K562 (cell line): ENCODE results near the gene PRPSAP1. TPM values are rescaled to one million over a fixed set of nuclear protein-coding genes. Genes with fewer than 3 reads are reported as not detected.
A peak's percentile ranks its signal among the peaks of the same experiment; 100 is the strongest.

ENCODE experiments used
- ATF6 ChIP-seq: sonication (generic); formaldehyde crosslinking; IDR thresholded peaks from 2 replicates; pipeline ENCODE4 v1.4.0; 2020; ENCODE audit warnings: mild to moderate bottlenecking, missing genetic modification reagents
- CBFA2T3 ChIP-seq: fragments of 450-650 bp; IDR thresholded peaks from 2 replicates; pipeline ENCODE4 v1.6.1; 2017
- GATA2 ChIP-seq: sonication (generic); formaldehyde crosslinking; IDR thresholded peaks from 2 replicates; pipeline ENCODE4 v1.4.0; 2020; ENCODE audit warnings: mild to moderate bottlenecking, missing genetic modification reagents
- HNRNPUL1 ChIP-seq: fragments of 200-400 bp; formaldehyde crosslinking; IDR thresholded peaks from 2 replicates; pipeline ENCODE4 v1.6.1; 2017; ENCODE audit warnings: low read length
- KLF16 ChIP-seq: IDR thresholded peaks from 2 replicates; pipeline ENCODE4 v1.6.1; 2016; ENCODE audit warnings: antibody characterized with exemption
- MYBL2 ChIP-seq, 2 experiments: fragments of 450-650 bp in 1 of 2; sonication (generic) in 1 of 2; formaldehyde crosslinking in 1 of 2; IDR thresholded peaks; 2 replicates each; pipeline versions ENCODE4 v1.6.1 to v1.8.1; 2017 to 2022; ENCODE audit warnings: borderline replicate concordance in 1 of 2, inconsistent platforms in 1 of 2, low read depth in 1 of 2, mild to moderate bottlenecking in 1 of 2, missing genetic modification reagents in 1 of 2, moderate library complexity in 1 of 2
- PML ChIP-seq: IDR thresholded peaks from 2 replicates; pipeline ENCODE4 v1.6.1; 2012; ENCODE audit warnings: low read length, inconsistent platforms
- PRMT5 ChIP-seq: sonication (generic); formaldehyde crosslinking; IDR thresholded peaks from 2 replicates; pipeline ENCODE4 v1.5.0; 2020; ENCODE audit warnings: missing genetic modification reagents
- SAFB2 ChIP-seq: fragments of 200-400 bp; formaldehyde crosslinking; IDR thresholded peaks from 2 replicates; pipeline ENCODE4 v1.6.1; 2018; ENCODE audit warnings: borderline replicate concordance, low read length, low read depth, moderate library complexity; ENCODE audit not compliant: severe bottlenecking
- SIRT6 ChIP-seq: IDR thresholded peaks from one replicate; pipeline ENCODE4 v1.6.1; 2012; ENCODE audit warnings: low read depth, mild to moderate bottlenecking, control low read depth, inconsistent platforms, low read length, moderate library complexity
- SRSF1 ChIP-seq: fragments of 200-400 bp; formaldehyde crosslinking; IDR thresholded peaks from 2 replicates; pipeline ENCODE4 v1.6.1; 2017; ENCODE audit warnings: mild to moderate bottlenecking, low read depth, low read length, moderate library complexity
- SUPT5H ChIP-seq: fragments of 450-650 bp; IDR thresholded peaks from 2 replicates; pipeline ENCODE4 v1.6.1; 2016
- ZNF124 ChIP-seq: sonication (generic); formaldehyde crosslinking; IDR thresholded peaks from 2 replicates; pipeline ENCODE4 v1.8.1; 2022; ENCODE audit warnings: missing genetic modification reagents
- ZNF174 ChIP-seq: fragments of 250-450 bp; sonication (Bioruptor Pico); IDR thresholded peaks from 2 replicates; pipeline ENCODE4 v1.4.0; 2020; ENCODE audit warnings: mild to moderate bottlenecking
- ZNF311 ChIP-seq: fragments of 250-450 bp; sonication (Bioruptor Pico); IDR thresholded peaks from 2 replicates; pipeline ENCODE4 v1.4.0; 2020; ENCODE audit warnings: mild to moderate bottlenecking, moderate library complexity
- ZNF324 ChIP-seq: fragments of 250-450 bp; sonication (Bioruptor Pico); IDR thresholded peaks from 2 replicates; pipeline ENCODE4 v1.4.0; 2020; ENCODE audit warnings: mild to moderate bottlenecking
- polyA plus RNA-seq, 8 experiments: library from polyadenylated mRNA; depleted of rRNA in 4 of 8; stranded (reverse) in 5 of 8; unstranded in 3 of 8; fragments of >200 nt; fragmentation: Nextera tagmentation in 2 of 8; fragmentation: Illumina TruSeq in 1 of 8; extraction: Ambion mirVana in 2 of 8; extraction: Trizol in 1 of 8; gene quantifications; 2 replicates each; pipeline versions ENCODE4 v1.2.1 to v1.2.3, GENCODE V29; 2011 to 2014; ENCODE audit warnings: inconsistent platforms in 1 of 8, missing spikeins in 1 of 8
- total RNA-seq, 7 experiments: library from RNA; depleted of rRNA in 6 of 7; stranded (reverse); fragments of >200 nt in 6 of 7; fragmentation: Illumina TruSeq in 2 of 7; extraction: Trizol in 2 of 7; gene quantifications; 2 replicates each; pipeline versions ENCODE4 v1.2.1 to v1.2.3, GENCODE V29; 2011 to 2021; ENCODE audit warnings: low replicate concordance in 1 of 7
- TF ChIP-seq, protein P1 (sequence below): sonication (generic); formaldehyde crosslinking; IDR thresholded peaks from 2 replicates; pipeline ENCODE4 v1.8.0; 2022; ENCODE audit warnings: missing genetic modification reagents, mild to moderate bottlenecking, moderate library complexity, borderline replicate concordance
- TF ChIP-seq, protein P2 (sequence below): fragments of 250-450 bp; sonication (Bioruptor Pico); IDR thresholded peaks from 2 replicates; pipeline ENCODE4 v1.4.0; 2020; ENCODE audit warnings: mild to moderate bottlenecking, moderate library complexity
- TF ChIP-seq, protein P3 (sequence below): fragments of 250-450 bp; sonication (Bioruptor Pico); IDR thresholded peaks from 2 replicates; pipeline ENCODE4 v1.9.0; 2021; ENCODE audit warnings: mild to moderate bottlenecking, inconsistent platforms

PRPSAP1 gene
- total and polyA plus RNA-seq, 9 of the 15 experiments (the other 6 are each of a cell fraction or from before 2014, with no cell fraction given) = 21.9 to 77.1 (median 40.8) TPM

DNA sequence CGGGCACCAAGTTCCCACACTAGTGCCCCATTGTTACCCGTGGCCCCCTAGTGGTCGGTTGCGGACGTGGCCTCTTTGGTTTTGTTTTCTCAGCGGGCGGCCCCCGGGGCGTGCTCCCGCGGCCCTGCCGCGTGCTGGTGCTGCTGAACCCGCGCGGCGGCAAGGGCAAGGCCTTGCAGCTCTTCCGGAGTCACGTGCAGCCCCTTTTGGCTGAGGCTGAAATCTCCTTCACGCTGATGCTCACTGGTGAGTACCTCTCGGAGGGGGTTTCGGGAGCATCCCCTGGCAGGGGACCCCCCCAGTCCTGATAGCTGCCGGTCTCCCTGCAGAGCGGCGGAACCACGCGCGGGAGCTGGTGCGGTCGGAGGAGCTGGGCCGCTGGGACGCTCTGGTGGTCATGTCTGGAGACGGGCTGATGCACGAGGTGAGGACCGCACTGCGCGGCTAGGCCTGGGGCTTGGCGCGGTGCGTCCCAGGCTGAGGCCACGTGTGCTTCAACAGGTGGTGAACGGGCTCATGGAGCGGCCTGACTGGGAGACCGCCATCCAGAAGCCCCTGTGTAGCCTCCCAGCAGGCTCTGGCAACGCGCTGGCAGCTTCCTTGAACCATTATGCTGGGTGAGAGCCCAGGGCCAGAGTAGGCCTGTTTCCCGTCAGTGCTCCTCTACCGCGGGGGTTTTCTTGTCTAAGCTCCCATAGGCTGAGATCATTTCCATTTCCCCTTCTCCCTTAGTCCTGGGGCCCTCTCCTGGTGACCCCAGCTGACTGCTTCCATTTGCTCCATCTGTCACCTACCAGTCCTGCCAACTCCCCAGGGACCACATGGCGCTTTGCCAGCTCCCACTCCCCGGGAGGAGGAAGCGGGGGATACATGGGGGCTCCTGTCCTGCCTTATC is 32.4 kb upstream of the PRPSAP1 start (continued):
- TF ChIP-seq, protein P1, sequence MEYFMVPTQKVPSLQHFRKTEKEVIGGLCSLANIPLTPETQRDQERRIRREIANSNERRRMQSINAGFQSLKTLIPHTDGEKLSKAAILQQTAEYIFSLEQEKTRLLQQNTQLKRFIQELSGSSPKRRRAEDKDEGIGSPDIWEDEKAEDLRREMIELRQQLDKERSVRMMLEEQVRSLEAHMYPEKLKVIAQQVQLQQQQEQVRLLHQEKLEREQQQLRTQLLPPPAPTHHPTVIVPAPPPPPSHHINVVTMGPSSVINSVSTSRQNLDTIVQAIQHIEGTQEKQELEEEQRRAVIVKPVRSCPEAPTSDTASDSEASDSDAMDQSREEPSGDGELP = peak; percentile 86
- TF ChIP-seq ZNF324 (CRISPR knock-in tag) (0 out of 2 replicates have a peak, but pooled peaks have one; percentile 6), ZNF124 (CRISPR knock-in tag) (peak; percentile 81; the same call in 1 of the 2 replicates), KLF16 (no peak), ATF6 (CRISPR knock-in tag) (peak; percentile 92; the same call in 1 of the 2 replicates), SUPT5H (no peak), GATA2 (CRISPR knock-in tag) (no peak), ZNF174 (CRISPR knock-in tag) (no peak), SRSF1 (no peak), CBFA2T3 (no peak), PRMT5 (peak; percentile 85; the same call in 1 of the 2 replicates), SAFB2 (no peak), MYBL2 (IDR thresholded peaks at IDR 0.05; ENCODE audit: low read depth) (no peak), MYBL2 (CRISPR knock-in tag; IDR thresholded peaks at IDR 0.05; ENCODE audit: borderline replicate concordance) (no peak), PML (no peak), HNRNPUL1 (no peak), SIRT6 (no peak), ZNF311 (CRISPR knock-in tag) (peak; percentile 20; the same call in 1 of the 2 replicates)
- TF ChIP-seq, protein P2, sequence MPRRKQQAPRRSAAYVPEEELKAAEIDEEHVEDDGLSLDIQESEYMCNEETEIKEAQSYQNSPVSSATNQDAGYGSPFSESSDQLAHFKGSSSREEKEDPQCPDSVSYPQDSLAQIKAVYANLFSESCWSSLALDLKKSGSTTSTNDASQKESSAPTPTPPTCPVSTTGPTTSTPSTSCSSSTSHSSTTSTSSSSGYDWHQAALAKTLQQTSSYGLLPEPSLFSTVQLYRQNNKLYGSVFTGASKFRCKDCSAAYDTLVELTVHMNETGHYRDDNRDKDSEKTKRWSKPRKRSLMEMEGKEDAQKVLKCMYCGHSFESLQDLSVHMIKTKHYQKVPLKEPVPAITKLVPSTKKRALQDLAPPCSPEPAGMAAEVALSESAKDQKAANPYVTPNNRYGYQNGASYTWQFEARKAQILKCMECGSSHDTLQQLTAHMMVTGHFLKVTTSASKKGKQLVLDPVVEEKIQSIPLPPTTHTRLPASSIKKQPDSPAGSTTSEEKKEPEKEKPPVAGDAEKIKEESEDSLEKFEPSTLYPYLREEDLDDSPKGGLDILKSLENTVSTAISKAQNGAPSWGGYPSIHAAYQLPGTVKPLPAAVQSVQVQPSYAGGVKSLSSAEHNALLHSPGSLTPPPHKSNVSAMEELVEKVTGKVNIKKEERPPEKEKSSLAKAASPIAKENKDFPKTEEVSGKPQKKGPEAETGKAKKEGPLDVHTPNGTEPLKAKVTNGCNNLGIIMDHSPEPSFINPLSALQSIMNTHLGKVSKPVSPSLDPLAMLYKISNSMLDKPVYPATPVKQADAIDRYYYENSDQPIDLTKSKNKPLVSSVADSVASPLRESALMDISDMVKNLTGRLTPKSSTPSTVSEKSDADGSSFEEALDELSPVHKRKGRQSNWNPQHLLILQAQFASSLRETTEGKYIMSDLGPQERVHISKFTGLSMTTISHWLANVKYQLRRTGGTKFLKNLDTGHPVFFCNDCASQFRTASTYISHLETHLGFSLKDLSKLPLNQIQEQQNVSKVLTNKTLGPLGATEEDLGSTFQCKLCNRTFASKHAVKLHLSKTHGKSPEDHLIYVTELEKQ (CRISPR knock-in tag) = peak; percentile 68; the same call in 1 of the 2 replicates
- TF ChIP-seq, protein P3, sequence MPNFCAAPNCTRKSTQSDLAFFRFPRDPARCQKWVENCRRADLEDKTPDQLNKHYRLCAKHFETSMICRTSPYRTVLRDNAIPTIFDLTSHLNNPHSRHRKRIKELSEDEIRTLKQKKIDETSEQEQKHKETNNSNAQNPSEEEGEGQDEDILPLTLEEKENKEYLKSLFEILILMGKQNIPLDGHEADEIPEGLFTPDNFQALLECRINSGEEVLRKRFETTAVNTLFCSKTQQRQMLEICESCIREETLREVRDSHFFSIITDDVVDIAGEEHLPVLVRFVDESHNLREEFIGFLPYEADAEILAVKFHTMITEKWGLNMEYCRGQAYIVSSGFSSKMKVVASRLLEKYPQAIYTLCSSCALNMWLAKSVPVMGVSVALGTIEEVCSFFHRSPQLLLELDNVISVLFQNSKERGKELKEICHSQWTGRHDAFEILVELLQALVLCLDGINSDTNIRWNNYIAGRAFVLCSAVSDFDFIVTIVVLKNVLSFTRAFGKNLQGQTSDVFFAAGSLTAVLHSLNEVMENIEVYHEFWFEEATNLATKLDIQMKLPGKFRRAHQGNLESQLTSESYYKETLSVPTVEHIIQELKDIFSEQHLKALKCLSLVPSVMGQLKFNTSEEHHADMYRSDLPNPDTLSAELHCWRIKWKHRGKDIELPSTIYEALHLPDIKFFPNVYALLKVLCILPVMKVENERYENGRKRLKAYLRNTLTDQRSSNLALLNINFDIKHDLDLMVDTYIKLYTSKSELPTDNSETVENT (CRISPR knock-in tag) = no peak
